Activated effector memory CD4-positive, alpha-beta T cell treated with anti-CD3 and anti-CD28 coated beads, Interleukin-2, amount 50 U/mL, for 16 hours (primary cell): Measurements from ENCODE around the gene SLX9.

ENCODE experiments used
- DNase-seq: peaks from one replicate; pipeline ENCODE4 v3.0.0-alpha.2; 2020

SLX9 gene

DNA sequence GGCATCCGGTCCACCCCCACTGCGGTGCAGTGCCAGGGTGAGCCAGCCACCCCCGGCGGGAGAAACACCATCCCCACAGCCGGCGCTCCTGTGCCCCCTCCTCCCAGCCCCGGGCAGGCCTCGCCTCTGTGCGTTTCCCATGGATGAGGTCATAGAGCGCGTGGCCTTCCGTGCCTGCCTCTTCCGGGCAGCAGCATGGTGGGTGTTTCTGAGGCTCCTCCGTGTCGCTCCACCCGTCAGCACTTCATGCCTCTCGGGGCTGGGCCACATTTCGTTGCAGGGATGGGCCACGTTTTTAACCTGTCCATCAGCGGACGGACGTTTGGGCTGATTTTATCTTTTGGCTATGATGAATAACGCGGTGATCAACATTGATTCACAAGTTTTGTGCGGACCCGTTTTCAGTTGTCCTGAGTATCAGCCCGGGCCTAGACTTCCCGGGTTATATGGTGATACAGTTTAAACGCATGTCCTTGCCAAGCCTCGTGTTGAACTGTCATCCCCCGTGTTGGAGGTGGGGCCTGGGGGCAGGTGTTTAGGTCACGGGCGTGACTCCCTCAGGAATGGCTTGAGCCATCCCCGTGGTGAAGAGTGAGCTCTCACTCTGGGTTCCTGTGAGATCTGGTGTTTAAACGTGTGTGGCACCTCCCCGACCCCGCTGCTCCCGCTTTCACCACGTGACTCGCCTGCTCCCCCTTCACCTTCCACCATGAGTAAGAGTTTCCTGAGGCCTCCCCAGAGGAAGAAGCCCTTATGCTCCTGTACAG lies 64.8 kb downstream of the SLX9 start:
- DNase-seq: no peak

DNA sequence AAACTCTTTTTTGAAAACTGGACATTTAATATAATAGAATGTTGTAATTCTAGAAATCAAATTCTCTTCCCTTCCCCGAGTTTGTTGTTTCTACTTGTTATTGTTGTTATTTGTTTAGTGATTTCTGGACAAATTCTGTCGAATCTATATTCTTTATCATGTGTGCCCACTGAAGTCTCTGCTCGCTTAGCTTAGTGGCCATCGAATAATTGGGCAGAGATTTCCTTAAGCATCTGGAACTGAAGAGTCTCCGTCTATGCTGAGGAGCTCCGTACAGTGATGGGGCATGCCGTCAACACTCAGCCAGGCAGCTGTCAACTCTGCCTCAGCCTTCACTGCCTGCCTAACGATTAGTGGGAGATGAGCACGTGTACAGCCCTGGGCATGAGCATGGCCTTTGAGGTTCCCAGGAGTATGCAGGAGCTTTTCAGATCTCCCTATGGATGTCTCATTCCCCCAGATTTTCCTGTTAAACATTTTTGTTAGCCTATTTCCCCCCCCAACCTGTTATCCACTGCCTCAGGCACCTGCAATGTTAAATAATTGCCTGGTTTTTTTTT lies 66.8 kb downstream of the SLX9 start:
- DNase-seq: no peak

DNA sequence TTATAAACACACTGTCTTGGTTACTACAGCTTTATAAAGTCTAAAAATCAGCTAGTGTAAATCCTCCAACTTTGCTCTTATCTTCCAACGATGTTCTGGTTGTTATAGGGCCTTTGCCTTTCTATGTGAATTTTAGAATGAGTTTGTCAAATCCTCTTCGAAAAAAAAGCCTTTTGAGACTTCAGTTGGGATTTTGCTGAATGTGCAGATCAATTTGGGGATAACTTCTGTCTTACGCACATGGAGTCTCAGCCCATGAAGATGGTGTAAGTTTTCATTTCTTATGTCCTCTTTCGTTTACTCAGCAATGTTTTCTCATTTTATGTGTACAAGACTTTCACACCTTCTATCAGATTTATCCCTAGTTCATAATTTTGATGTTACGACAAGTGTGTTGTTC lies 69.8 kb downstream of the SLX9 start:
- no peak for DNase-seq

DNA sequence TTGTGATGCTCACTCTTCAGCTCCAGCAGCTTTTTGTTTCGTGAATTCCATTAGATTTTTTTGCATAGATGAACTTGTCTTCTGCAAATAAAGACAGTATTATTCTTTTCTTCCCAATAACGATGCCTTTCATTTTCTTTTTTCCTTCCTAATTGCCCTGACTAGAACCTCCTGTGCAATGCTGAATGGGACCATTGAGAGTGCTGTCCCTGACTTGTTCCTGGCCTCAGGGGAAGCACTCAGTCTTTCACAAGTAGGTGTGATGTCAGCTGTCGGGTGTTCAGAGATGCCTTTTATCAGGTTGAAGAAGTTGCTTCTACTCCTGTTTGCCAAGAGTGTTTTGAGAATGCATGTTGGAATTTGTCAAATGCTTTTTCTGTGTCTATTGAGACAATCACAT lies 70.3 kb downstream of the SLX9 start:
- no peak for DNase-seq

DNA sequence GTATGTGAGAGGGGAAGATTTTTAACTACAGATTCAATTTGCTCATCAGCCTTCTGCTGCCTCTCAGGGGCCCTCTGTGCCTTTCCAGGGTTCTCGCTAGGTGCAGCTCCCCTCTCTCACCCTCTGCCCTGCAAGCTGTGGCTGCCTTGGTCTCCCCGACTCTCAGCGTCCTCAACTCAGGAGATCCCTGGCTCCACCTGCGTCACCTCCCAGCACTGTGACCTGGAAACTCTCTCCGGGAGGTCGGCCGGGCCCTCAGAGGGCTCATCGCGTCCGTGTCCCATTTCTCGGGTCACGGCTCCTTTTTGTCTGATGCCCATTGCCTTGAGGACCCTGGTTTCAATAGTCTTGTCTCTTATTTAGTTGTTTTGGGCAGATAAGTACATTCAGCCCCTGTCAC lies 71.0 kb downstream of the SLX9 start:
- no peak for DNase-seq

DNA sequence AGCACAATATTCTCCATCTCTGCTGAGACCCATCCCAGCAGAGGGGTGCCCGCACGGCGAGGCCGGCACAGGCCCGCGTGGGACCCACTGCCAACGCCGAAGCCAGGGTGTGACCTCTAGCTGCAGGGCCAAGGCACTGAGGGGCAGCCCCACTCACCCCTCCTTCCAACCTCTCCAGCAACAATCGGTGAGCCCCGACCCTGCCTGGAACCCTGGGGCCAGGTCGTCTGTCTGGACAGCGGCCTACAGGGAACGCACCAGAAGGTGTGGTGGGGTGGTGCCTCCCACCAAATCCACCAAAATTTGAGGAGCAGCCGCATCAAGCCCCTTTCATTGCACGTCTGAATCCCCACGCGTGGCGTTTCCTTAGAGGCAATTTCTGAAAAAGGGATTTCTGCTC lies 71.6 kb downstream of the SLX9 start:
- DNase-seq: no peak

DNA sequence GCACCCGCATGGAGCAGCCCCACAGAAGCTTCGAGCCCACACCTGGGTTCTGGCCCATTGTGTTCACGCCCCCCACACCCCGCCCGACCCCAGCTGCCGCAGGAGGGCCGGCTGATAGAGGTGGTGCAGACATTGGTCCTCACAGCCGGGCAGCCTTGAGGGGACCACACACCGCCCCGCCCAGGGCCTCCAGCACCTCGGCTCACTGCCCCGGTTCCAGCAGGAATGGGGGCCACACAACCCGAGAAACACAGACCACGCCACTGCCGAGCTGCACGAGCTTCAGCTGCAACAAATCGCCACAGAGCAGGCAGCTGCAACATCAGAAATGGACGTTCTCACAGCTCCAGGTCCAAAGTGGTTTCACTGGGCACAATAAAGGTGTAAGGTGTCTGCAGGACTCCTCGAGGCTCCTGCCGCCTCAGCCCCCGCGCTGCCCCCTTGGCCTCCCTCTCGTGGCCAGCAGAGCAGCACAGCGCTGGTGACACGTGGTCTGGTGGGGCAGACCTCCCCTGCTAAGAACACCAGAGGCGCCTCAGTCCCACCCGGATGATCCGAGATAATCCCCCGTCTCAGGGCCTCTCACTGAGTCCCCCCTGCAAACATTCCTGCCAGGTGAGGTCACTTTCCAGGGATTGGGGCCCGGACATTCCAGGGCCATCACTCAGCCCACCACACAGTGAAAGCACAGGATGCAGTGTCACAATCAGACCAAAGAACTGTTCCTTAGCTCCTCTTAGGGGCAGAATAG lies 72.3 kb downstream of the SLX9 start:
- DNase-seq: no peak

DNA sequence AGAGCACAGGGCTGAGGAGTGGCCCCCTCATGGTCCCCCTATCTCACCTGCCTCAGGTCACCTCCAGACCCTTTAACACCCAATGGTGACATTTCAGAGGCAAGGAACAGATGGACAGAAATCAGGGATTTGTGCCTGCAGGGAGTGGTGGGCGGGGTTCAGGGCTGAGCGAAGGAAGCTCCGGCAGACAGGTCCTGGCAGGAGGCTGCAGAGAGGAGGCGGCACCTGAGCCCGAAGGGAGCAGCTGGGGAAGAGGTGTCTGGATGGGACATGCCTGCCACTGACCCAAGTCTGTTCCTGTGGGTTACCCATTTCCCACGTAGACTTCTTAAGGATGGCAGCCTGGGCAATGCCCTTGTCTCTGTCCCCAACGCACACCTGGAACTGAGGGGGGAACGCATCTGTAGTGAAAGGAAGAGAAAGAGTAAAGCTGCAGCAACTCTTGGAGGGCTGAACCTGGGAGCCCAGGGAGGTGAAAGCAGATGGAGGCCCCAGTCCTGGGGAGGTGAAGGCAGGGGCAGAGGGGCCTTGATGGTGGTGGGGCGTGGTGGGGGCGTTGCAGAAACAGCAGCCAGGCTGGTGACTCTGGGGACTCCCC lies 72.9 kb downstream of the SLX9 start:
- DNase-seq: no peak

DNA sequence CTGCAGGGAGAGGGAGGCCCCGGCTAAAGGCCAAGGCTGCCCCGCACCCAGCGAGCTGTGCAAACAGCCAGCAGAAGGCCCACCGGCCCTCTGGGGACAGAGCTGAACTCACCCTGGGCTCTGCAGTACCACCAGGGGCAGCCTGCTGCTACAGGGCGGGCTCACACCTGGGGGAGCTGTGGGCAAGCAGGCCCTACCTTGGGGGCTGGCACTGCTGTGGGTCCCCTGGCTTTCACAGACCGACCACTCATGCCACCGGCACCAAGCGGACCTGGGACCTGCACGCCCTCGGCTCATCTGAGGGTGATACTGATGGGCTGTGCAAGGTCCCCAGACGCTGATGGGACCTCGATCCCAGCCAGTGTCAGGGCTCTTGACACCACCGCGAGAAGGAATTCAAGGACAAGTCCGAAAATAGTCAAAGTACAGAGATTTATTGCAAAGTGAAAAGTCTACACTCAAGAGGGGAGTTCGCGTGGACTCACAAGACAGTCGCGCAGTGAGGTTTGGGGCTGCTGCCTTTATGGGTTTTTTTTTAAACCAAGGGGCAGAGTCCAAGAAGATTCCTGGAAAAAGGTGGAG lies 73.5 kb downstream of the SLX9 start:
- no peak for DNase-seq

DNA sequence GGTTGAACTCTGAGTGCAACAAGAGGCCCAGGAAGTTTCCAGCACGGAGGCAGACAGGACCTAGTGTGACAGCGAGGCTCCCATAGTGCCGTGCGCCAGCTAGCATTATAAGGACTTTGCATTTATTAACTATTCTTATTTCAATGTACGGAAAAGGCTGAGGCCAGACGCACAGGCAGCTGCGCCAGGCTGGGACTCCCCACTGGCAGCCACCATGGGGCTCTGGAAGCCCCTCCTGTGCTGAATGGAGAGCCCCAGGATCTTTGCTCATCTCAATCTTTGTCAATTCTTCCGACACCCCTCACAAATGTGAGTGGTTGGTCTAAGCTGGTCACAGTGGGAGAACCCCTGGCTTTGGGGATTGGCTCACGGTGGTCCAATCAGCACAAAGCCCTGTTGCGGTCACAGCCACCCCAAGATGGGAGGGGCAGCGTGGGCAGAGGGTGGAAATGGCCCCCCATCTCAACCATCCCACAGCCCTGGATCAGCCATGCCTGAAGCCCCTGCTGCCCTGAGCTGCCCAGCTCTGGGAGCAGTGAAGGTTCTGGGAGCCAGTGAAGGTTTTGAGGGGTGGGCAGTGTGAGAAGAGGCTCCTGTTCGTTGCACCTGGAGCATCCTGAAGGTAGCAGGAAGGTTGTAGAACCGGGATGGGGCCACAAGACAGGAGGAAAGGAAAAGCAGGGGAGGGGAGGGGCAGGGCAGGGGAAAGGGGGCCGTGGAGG lies 75.1 kb downstream of the SLX9 start:
- no peak for DNase-seq

DNA sequence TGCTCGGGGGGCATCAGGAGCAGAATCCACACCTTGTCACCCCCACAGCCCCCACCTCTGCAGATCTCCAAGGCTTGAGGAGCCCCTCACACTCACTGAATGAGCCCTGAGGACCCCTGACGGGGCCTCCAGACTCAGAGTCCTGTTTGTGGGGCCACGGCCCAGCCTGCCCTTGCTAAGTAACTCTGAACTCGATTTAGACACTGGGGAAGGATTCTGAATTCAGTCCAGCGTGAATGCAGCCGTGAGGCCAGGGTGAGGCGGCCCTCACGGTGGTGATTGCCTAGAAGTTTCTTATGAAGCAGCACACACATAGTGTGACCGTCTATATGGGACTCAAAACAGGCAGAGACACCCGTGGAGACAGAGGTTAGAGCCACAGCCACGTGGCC lies 75.6 kb downstream of the SLX9 start:
- DNase-seq: no peak

DNA sequence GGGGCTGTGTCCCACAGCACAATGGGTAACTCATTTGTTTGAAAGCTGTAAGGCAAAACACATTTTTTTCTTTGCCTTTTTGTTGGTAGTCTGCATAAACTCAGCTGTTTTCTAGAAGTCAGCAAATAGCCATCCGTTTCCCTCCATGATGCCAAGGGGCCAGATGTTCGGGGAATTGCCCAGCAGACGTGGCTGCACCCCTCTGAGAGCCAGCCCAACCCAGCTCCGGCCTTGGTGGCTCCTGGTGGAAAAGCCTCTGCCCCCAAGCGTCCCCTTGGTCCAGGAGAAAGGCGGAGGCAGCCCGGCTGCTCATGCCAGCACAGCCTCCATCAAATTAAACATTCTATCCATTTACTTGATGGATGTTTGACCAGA lies 76.2 kb downstream of the SLX9 start:
- DNase-seq: no peak

DNA sequence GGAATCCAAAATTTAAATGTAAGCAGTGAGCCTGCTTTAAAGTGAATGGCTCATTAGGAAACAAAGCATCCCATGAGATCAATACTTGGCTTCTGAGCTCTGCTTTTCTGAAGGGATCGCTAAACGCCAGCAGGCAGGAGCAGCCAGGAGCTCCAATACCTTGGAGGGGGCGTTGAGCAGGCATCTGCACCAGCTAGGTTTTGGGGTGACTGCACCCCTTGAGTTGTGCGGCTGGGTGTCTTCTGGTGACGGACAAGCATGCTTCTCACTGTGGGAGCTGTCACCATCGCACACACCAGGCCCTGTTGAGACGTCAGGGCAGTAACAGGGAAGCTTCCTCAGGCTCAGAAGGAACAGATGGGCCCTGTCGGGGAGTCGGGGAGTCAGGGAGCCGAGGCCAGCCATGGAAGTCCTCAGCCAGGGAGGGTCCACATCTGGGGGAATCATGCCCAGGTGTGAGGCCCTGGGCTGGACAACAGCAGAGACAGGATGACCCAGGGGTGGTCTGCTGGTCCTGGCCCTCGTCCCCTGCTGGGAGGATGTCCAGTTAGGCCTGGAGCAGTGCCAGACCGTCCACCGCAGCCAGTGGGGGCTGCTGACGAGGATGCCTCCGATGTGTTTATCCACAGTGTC lies 76.7 kb downstream of the SLX9 start:
- DNase-seq: peak; percentile 55

DNA sequence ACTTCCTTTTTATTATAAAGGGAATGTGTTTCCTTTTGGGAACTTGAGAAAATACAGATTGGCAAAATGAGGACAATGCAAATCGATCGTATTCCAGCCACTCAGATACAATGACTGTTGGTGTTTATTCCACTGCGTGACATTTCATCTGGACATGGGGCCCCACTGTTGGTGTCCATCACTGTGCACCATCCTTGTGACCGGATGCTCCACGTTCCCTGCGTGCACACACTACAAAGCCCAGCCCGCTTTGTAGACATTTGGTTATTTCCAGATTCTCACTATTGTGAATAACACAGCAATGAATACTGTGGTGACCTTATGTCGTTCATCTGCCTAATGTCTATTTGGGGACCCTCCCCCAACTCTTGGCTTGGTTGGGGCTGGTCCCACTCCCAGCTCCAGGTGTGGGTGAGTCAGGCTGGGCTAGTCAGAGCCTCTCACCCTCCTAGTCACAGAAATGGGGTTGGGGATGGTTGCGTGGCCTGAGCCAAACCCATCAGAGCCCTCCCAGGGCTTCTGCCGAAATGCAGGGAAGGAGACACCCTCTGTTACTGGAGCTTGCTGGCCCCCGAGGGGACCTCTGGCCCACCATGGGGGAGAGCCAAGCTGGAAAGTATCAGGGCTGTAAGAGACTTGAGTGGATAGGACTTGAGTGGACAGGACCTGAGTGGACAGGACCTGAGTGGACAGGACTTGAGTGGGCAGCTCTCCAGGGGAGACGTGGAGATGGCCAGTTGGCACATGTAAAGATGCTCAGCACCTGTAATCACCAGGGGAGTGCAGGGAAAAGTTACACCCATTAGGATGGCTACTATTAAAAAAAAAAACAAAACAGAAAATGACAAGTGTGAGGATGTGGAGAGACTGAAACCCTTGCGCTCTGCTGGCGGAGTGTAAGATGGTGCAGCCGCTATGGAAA lies 77.5 kb downstream of the SLX9 start:
- DNase-seq: peak; percentile 53

DNA sequence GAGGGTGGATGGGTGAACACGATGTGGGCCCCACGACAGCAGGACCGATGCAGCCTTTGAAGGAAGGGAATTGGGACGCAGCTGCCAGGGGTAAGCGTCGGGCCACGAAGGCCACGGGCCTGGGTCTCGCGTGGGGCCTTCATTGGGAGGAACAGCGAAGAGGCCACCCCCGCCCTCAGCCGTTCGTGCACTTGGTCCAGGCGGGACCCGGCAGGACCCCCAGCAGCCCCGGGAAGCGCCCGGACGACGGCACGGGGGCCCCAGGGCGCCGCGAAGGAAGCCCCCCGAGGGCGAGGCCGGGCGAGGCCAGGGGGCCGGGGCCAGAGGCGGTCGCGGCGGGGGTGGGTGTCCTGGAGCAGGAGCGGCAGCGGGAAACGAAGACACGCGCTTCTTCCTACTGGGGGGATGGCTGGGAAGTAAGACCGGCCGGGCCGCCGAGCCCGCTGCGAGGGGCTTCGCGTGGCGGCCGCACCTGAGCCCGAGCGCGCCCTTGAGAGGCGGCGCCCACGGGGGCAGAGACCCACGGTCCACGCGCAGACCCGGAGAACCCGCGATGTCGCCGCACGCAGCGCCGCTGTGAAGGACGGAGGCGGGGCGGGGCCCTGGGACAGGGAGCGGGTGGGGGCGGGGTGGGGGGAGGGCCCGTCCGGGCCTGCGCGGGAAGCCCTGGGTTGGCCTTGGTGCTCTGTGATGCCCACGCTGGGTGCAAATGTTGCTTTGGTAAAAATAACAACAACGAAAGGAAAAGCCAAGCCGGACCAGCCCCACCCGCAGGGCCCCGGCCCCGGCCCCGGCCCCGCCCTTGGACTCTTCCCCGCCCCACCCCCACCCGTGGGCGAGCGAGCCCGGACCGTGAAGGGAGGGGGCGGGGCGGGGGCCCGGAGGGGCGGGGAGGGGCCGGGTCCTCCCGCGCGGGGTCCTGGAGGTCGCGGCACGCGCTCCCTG lies 78.6 kb downstream of the SLX9 start:
- peak; percentile 62 for DNase-seq

DNA sequence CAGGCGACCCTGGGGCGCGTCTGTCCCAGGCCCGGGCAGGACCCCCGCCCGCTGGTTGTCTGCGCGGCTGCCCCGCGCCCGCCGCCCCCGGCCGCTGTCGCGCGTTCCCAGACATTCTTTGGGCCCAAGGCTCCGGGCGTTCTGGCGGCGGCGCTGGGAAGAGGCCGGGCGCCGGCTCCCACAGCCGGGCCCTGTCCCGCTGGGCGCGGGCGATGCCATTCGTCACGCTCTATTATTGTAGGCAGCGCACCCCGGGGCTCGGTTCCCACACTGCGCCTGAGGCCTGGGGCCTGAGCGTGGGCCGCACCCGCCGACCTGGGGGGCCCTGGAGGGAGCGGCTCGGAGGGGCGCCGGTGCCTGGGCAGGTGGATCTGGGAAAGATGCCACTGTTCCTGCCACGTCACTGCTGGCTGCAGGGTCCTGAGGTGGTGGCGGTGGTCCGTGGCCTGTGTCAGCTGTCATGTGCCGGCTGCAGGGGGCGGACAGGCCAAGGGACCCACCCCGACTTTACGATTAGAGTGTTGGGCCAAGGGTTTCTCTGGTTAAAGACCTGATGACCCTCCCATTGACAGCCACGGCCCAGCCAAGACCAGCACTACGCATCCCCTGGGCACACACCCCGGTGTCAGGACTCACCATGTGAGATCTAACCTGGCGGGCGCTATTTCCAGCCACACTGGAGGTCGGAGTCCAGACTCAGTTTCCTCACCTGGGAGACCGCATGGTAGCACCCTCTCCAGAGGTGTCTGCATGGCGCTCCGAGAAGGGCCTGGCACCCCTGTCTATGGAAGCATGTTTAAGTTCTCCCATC lies 79.5 kb downstream of the SLX9 start:
- peak; percentile 46 for DNase-seq

DNA sequence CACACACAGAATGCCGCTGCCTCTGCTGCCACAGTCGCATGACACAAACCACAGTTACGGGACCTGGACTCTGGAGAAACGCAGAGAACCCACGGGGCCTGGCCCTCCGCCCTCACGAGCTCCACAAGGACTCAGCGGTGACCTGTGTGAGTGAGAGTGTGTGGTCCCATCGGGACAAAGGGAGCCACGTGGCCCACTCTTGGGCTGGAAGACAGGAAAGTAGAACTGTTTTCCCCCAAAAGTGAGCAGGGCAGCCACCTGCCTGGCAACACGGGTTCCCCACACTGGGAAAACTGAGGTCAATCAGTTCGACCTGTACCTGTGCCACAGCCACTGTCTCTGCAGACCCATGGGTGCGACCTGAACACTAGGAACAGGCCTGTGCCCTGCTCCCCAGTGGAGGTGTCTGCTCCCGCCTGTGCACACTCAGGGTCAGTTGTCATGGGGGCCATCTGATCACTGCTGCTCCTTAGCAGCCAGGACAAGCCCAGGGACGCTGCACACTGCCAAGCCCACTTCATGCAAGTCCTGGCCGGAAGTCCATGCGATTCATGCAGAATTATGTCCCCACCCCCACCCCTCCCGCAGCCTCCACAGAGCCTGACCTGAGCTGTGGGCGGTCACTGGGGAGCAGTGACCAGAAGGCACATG lies 80.2 kb downstream of the SLX9 start:
- peak; percentile 57 for DNase-seq

DNA sequence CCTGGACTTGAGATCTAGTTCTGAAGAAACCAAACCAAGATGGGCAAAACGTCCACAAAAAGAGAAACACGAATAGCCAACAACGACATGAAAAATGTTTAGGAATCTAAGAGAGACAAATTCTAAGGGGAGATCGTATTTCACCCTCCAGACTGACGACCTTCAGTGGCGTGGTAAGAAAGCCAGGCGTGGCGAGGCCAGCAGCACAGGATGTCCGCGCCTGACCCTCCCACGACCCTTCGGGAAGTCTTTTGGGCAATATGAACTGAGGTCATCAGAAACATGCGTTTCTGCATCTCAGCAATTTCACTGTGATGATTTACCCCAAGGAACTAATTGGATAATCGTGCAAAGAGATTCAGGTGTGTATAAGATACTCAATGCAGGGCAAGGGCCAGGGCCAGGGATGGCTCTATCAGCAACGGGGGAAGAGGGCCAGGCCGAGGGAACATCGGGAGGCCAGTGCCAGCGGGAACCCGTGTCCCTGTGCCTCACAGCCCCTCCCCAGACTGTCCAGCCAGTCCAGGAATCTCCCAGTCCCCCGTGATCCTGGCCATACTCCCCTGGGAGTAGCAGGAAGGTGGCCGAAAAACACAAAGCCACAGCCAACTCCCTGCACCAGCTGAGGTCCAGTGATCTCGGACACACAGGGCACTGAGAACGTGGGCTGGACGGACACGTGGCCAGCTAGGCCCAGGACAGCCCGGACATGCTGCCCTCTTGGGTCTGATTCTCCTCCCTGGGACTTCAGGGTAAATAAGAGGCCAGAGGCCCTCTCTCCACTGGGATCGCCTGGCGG lies 81.0 kb downstream of the SLX9 start:
- DNase-seq: no peak
